Cerebellar cortex (tissue), 1 donor: ENCODE data around the gene DGCR2.
"Not testable (repeated sequence)": the region's sequence is repeated elsewhere in the genome, so short reads cannot be mapped to it uniquely, and the experiment has no call there.

Experiments
- DNase-seq: peaks from one replicate; pipeline ENCODE4 v3.0.0-alpha.2; 2015; ENCODE audit warnings: low spot score

The DGCR2 gene

DNA sequence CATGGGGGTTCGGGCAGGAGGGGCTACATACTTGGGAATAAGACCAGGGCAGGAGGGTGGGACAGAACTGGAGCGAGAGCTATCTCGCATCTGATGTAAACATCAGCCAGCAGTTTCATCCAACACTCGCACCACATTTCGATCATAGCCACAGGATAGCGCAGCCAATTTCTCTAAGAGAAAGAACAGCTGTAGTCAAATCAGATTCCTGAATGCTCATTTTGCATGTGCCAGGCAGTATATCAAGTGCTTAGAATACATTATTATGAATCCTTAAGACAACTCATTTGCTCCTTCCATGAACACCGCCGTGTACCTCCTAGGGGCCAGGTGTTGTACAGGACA lies 14.5 kb downstream of the DGCR2 start:
- no peak for DNase-seq

DNA sequence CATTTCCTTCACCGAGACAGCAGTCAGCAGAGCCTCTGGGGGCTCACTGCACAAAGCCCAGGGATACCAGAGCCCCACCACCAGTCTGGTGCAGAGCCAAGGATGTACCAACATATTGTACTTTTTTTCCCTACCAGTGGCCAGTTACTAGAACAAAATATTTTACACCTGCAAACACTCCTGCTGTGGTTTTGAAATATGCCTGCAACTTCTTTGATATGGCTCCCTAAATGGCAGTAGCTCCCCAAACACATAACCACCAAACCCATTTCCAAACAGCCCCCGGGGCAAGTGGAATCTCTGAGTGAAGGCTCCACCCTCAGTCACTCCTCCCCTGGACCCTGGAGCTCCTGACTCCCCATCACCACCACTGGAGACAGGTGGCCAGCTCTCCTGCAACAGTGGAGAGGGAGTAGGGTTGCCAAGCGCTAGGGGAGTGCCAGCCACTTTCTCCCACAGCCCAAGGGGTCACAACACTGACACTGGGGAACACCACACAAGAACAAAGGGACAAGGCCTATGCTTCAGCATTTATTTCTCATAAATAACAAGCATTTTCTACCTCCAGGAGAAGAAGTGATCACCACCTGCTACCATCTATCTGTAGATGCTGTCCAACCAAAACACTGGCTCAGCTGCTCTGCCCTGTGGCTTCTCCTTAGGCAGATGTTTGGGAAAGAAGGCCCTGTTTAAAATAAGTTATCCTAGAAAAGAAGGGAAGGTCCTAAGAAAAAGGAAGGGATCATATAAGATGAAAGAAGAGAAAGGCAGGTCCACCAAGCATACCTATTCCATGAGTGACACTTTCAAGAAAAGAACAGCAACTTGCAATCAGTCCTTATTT lies 15.1 kb downstream of the DGCR2 start:
- DNase-seq, result no peak

DNA sequence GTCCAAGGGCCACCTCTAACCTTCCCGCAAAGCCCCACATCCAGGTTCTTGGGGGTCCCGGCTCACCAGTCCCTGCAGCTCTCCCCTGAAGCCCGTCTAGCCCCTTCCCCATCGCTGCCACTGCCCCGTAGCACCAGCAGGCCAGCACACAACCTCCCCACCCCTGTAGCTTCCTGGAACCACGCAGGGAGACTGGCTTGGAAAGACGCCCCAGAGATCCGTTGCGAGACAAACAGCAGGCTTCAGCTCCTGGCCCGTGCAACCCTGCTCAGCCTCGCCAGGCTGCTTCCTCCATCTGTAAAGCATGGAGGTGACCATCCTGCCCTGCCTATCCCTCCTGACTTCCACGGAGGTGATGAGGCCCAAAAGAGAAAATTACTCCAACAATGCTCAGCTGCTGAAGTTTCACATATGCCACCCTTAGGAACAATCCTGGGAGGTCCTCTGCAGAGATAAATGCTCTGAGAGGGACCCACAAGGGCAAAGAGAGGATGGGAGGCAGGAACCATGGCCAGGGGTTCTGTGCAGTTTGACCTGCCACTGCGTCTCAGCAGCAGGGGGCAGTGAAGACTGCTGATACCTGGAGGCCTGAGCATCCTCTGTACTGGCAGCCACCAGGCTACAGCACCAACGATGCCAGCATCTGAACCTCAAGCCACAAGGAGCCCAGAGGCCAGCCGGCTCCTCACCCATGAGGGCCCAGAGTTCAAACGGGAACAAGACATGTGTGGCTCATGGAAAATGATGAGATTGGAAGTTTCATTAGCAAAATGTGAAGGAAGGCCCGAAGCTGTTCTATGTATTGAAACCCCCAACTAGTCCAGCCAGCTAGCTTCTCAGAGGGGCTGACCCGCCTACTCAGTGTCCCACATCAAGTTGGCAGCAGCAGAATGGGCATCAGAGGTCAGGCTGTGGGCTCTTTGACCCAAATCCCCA lies 16.1 kb downstream of the DGCR2 start:
- DNase-seq, result peak; percentile 57

DNA sequence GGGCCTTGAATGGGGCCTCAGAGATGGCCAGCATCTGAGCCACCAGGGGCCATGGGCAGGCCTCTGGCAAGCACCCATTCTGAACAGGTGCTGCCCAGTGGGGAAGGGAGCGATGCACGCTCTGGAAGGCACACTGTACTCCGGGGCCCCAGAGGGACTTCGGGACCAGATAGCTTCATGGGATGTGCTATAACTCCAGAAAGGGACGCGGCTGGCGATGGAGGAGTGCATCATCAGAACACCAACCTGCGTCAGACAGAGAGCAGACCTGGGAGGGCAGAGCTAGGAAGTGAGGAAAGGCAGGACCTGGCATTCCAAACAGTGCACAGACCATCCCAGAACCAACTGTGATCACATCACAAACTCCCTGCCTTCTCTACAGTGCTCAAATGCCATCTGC lies 16.8 kb downstream of the DGCR2 start:
- DNase-seq, result peak; percentile 63

DNA sequence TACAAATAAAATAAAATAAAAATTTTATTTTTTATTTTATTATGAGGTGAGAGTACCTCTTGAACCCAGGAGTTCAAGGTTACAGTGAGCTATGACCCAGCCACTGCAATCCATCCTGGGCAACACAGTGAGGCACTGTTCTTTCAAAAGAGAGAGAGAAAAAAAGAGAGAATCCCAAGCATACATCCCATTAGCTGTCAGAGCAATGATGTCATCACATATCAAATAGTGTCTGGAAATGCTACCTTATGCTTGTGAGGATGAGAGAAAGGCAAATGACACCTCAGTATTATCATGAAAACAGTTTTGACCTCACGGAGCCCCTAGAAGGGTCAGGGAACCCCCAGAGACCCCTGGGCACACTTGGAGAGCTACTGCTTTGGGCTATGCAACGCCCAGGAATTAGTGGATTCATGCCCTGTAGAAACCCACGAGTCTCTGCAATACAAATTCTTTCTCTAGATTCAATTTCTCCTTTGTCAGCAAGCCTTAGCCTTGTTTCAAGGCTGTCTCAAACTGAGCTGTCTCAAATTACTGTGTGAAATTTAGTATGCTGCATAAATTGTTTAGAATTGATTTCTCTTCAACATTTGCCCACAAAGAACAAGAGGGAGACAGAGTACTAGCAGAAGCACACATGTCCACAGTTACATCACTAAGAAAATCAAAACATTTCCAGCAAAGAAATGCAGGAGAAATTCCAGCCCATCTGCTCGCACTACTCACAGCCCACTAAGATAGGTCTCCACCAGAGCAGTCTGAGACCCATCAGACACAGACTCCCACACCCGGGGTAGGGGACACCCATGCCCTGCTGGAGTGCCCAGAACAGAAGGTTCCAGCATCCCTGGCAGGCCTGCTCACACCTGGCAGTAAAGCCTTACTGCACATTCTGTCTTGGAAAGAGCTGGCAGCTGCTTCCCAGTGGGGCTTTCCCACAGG lies 18.1 kb downstream of the DGCR2 start:
- DNase-seq, result peak; percentile 50

DNA sequence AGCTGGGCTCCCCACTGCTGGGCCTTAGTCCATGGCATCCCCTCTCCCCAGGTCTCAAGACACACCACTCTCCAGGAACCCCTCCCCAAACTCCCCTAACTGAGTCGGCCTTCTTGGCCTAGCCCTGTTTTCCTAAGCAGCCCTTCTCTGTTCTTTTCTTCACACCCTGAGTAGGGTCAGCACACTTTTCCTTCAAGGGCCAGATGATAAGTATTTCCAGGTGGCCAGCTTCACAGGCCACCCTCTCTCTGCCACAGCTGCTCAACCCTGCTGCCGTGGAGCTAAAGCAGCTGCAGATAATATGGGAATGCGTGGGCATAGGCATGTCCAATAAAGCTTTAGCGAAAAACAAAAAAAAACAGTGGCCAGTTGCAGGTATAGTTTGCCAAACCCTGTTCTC lies 24.1 kb downstream of the DGCR2 start:
- no peak for DNase-seq

DNA sequence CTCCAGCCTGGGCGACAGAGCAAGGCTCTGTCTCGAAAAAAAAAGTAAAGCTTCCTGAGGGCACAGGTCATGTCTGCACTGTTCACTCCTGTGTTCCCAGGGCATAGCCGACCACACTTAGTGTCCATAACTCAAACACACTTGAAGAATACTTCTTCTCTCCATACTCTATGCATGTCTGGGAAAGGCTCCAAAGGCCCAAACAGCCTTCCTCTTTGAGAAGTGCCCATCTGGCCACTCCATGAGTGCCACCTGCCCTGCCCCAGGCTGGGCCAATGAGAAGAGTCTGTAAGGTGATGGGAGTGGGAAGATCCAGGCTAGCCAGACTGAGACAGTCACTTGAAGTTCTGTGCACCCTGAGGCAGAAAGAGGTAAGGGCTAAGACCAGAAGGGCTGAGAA lies 24.7 kb downstream of the DGCR2 start:
- DNase-seq, result peak; percentile 93

- DNase-seq, result no peak
Observed at GRCh38 chr22:19096555-19096954, 25.7 kb downstream of the DGCR2 start.

DNA sequence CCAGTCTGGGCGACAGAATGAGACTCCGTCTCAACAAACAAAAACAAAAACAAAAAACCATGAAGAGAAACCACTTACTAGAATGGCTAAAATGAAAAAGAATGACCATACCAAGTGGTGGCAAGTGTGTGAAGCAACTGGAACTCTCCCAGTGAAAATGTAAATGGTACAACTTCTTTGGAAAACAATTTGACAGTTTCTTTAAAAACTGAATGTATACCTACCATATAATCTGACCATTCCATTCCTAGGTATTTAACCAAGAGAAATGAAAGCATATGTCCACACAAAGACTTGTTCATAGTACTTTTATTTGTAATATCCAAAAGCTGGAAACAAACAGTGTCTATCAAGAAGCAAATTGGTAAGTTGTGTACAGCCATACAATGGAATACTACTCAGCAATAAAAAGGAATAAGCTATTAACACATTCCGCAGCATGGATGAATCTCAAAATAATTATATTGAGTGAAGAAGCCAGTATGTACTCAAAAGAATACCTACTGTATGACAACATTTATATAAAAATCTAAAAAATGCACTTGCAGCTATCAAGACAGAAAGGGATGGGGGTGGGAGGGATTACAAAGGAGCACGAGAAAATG lies 27.7 kb downstream of the DGCR2 start:
- DNase-seq, result no peak

DNA sequence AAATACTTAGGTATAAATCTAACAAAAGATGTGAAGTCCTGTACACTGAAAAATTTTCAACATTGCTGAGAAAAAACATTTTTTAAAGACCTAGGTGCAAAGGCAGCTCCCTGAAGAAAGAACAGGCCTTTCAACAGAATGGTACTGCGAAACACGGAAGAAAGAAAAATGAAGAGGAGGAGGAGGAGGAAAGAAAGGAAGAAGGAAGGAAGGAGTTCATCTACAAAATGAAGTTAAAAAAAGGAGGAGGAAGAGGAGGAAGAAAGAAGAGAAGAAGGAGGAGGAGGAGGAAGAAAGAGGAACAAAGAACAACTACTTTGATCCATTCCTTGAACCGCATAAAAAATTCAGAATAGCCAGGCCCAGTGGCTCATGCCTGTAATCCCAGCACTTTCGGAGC lies 29.5 kb downstream of the DGCR2 start:
- DNase-seq, result no peak

GRCh38 chr22:19090586-19091127 lies 31.6 kb downstream of the DGCR2 start:
- DNase-seq, result no peak

- DNase-seq, result no peak
Observed at GRCh38 chr22:19090183-19090582, 32.0 kb downstream of the DGCR2 start.

GRCh38 chr22:19088866-19089595 lies 33.2 kb downstream of the DGCR2 start:
- no peak for DNase-seq

DNA sequence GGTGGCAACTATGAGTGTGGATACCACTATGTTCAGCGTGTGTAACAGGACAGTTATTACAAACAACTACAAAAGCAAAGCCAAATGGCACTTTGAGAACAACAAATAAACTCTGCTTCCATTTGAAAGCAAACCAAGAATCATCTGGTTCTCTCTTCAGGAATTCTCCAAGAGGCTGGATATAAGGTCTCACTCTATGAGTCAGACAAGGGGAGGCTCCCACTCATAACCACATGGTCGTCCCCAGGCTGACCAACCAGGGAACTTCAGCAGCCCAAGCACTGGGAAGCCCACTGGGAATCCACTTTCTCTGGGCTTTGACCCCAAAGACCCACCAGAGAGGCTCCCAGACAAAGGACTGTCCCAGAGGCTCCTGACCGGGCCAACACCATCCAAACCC lies 35.3 kb downstream of the DGCR2 start:
- no peak for DNase-seq

GRCh38 chr22:19086417-19086816 lies 35.8 kb downstream of the DGCR2 start:
- no peak for DNase-seq

DNA sequence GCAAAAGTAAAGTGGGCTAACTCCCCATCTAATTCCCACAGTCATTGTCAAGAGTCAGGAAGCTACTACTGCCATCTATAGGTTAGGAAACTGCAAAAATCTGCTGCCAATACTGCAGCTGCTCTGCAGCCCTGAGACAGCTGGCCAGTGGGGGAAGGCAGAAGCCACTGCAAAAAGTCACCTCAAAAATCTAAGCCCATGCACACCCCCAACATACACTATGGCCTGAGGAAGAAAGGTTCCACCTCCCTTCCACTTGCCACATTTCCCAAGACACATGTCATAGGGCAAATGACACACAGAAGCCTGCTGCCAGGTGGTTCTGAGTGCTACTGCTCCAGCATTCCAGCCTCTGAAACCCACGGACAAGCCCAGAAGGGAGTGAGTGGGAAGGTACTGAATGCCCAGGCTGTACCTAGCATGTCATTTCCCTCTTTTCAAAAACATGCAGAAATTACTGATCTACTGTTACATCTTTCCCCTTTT lies 36.9 kb downstream of the DGCR2 start:
- peak; percentile 34 for DNase-seq

DNA sequence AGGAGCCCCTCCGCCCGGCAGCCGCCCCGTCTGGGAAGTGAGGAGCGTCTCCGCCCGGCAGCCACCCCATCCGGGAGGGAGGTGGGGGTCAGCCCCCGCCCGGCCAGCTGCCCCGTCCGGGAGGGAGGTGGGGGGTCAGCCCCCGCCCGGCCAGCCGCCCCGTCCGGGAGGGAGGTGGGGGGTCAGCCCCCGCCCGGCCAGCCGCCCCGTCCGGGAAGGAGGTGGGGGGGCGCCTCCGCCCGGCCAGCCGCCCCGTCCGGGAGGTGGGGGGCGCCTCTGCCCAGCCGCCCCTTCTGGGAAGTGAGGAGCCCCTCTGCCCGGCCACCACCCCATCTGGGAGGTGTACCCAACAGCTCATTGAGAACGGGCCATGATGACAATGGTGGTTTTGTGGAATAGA lies 37.6 kb downstream of the DGCR2 start:
- DNase-seq, result not testable (repeated sequence)

- DNase-seq, result not testable (repeated sequence)
Observed at GRCh38 chr22:19084126-19084525, 38.1 kb downstream of the DGCR2 start.

GRCh38 chr22:19082793-19083192 lies 39.4 kb downstream of the DGCR2 start:
- no peak for DNase-seq

- no peak for DNase-seq
Observed at GRCh38 chr22:19082101-19082500, 40.1 kb downstream of the DGCR2 start.
